ENCODE results near the gene EFS.
A peak's percentile ranks its signal among the peaks of the same experiment; 100 is the strongest.
"Not testable (repeated sequence)": the region's sequence is repeated elsewhere in the genome, so short reads cannot be mapped to it uniquely, and the experiment has no call there.

Gene EFS

GRCh38 chr14:23402296-23403138 lies 37.5 kb upstream of the EFS start:
- DNase-seq (ENCODE audit: insufficient read length, low spot score), result no peak
- FAIRE-seq, result no peak
- 0 out of 2 replicates have a peak, but pooled peaks have one; percentile 3 for TF ChIP-seq SPI1 (IDR thresholded peaks at IDR 0.05; ENCODE audit: low read depth, low read length)
- TF ChIP-seq POLR2AphosphoS5 (IDR thresholded peaks at IDR 0.05; ENCODE audit: low read depth, low read length), result no peak

GRCh38 chr14:23401291-23401690 lies 36.3 kb upstream of the EFS start:
- FAIRE-seq (no peak), DNase-seq (ENCODE audit: insufficient read length, low spot score) (no peak)

GRCh38 chr14:23400496-23401149 lies 35.7 kb upstream of the EFS start:
- not testable (repeated sequence) for FAIRE-seq; DNase-seq (ENCODE audit: insufficient read length, low spot score)
- peak; percentile 67 for TF ChIP-seq SPI1 (IDR thresholded peaks at IDR 0.05; ENCODE audit: low read depth, low read length)

More at GRCh38 chr14:23401291-23401690, 36.3 kb upstream of the EFS start:
- TF ChIP-seq POLR2A (IDR thresholded peaks at IDR 0.05; ENCODE audit: low read depth, low read length), result no peak
- TF ChIP-seq POLR2AphosphoS5 (IDR thresholded peaks at IDR 0.05; ENCODE audit: low read depth, low read length), result no peak
- no peak for TF ChIP-seq POU2F2 (IDR thresholded peaks at IDR 0.05; ENCODE audit: low read depth, low read length)
- no peak for TF ChIP-seq TAF1 (IDR thresholded peaks at IDR 0.05; ENCODE audit: low read depth, low read length)

GRCh38 chr14:23399591-23399990 lies 34.6 kb upstream of the EFS start:
- DNase-seq (ENCODE audit: insufficient read length, low spot score), result no peak
- no peak for FAIRE-seq
- no peak for TF ChIP-seq POU2F2 (IDR thresholded peaks at IDR 0.05; ENCODE audit: low read depth, low read length)
- no peak for TF ChIP-seq PAX5 (IDR thresholded peaks at IDR 0.05; ENCODE audit: insufficient read depth, low read length, severe bottlenecking)
- TF ChIP-seq POLR2A (IDR thresholded peaks at IDR 0.05; ENCODE audit: low read depth, low read length), result no peak
- no peak for TF ChIP-seq TAF1 (IDR thresholded peaks at IDR 0.05; ENCODE audit: low read depth, low read length)
- TF ChIP-seq POLR2AphosphoS5 (IDR thresholded peaks at IDR 0.05; ENCODE audit: low read depth, low read length), result no peak
- TF ChIP-seq SPI1 (IDR thresholded peaks at IDR 0.05; ENCODE audit: low read depth, low read length), result no peak

GRCh38 chr14:23399136-23399535 lies 34.2 kb upstream of the EFS start:
- TF ChIP-seq SPI1 (IDR thresholded peaks at IDR 0.05; ENCODE audit: low read depth, low read length) (no peak), POU2F2 (IDR thresholded peaks at IDR 0.05; ENCODE audit: low read depth, low read length) (no peak), POLR2A (IDR thresholded peaks at IDR 0.05; ENCODE audit: low read depth, low read length) (no peak)
- no peak for DNase-seq (ENCODE audit: insufficient read length, low spot score)
- FAIRE-seq, result no peak

- TF ChIP-seq POLR2AphosphoS5 (IDR thresholded peaks at IDR 0.05; ENCODE audit: low read depth, low read length) (no peak), POLR2A (IDR thresholded peaks at IDR 0.05; ENCODE audit: low read depth, low read length) (no peak), PAX5 (IDR thresholded peaks at IDR 0.05; ENCODE audit: insufficient read depth, low read length, severe bottlenecking) (no peak), TAF1 (IDR thresholded peaks at IDR 0.05; ENCODE audit: low read depth, low read length) (no peak), SPI1 (IDR thresholded peaks at IDR 0.05; ENCODE audit: low read depth, low read length) (no peak), POU2F2 (IDR thresholded peaks at IDR 0.05; ENCODE audit: low read depth, low read length) (no peak)
- FAIRE-seq, result no peak
Observed at GRCh38 chr14:23398348-23398747, 33.4 kb upstream of the EFS start.

GRCh38 chr14:23396781-23397407 lies 31.9 kb upstream of the EFS start:
- no peak for DNase-seq (ENCODE audit: insufficient read length, low spot score)
- TF ChIP-seq TAF1 (IDR thresholded peaks at IDR 0.05; ENCODE audit: low read depth, low read length) (no peak), POU2F2 (IDR thresholded peaks at IDR 0.05; ENCODE audit: low read depth, low read length) (no peak), SPI1 (IDR thresholded peaks at IDR 0.05; ENCODE audit: low read depth, low read length) (no peak), POLR2AphosphoS5 (IDR thresholded peaks at IDR 0.05; ENCODE audit: low read depth, low read length) (no peak), PAX5 (IDR thresholded peaks at IDR 0.05; ENCODE audit: insufficient read depth, low read length, severe bottlenecking) (no peak), POLR2A (IDR thresholded peaks at IDR 0.05; ENCODE audit: low read depth, low read length) (no peak)
- no peak for FAIRE-seq

More at GRCh38 chr14:23398348-23398747, 33.4 kb upstream of the EFS start:
- DNase-seq (ENCODE audit: insufficient read length, low spot score), result no peak

- DNase-seq (ENCODE audit: insufficient read length, low spot score) (no peak), FAIRE-seq (no peak)
- TF ChIP-seq SPI1 (IDR thresholded peaks at IDR 0.05; ENCODE audit: low read depth, low read length), result no peak
- TF ChIP-seq POLR2AphosphoS5 (IDR thresholded peaks at IDR 0.05; ENCODE audit: low read depth, low read length), result no peak
- no peak for TF ChIP-seq POLR2A (IDR thresholded peaks at IDR 0.05; ENCODE audit: low read depth, low read length)
- no peak for TF ChIP-seq TAF1 (IDR thresholded peaks at IDR 0.05; ENCODE audit: low read depth, low read length)
Observed at GRCh38 chr14:23396126-23396525, 31.2 kb upstream of the EFS start.

- no peak for FAIRE-seq
- DNase-seq (ENCODE audit: insufficient read length, low spot score), result no peak
- TF ChIP-seq POU2F2 (IDR thresholded peaks at IDR 0.05; ENCODE audit: low read depth, low read length) (no peak), POLR2A (IDR thresholded peaks at IDR 0.05; ENCODE audit: low read depth, low read length) (no peak), POLR2AphosphoS5 (IDR thresholded peaks at IDR 0.05; ENCODE audit: low read depth, low read length) (no peak), TAF1 (IDR thresholded peaks at IDR 0.05; ENCODE audit: low read depth, low read length) (no peak), SPI1 (IDR thresholded peaks at IDR 0.05; ENCODE audit: low read depth, low read length) (no peak), PAX5 (IDR thresholded peaks at IDR 0.05; ENCODE audit: insufficient read depth, low read length, severe bottlenecking) (no peak)
Observed at GRCh38 chr14:23392613-23393012, 27.6 kb upstream of the EFS start.

GRCh38 chr14:23389871-23390270 lies 24.9 kb upstream of the EFS start:
- FAIRE-seq; DNase-seq (ENCODE audit: insufficient read length, low spot score): not testable (repeated sequence)
